IMR-90 (cell line): ENCODE measurements around the gene COL4A5.

ENCODE experiments used
- BHLHE40 ChIP-seq: fragments of 150-350 bp; IDR thresholded peaks from 2 replicates; pipeline ENCODE4 v1.6.1; 2016; ENCODE audit warnings: mild to moderate bottlenecking, low read depth, low read length
- CEBPB ChIP-seq: IDR thresholded peaks from 2 replicates; pipeline ENCODE4 v1.6.1; 2012; ENCODE audit warnings: low read depth, low read length, improper control_type of control experiment
- CTCF ChIP-seq: conservative IDR thresholded peaks from 2 replicates; pipeline ENCODE4 v1.5.1; 2012; ENCODE audit warnings: mild to moderate bottlenecking, low read depth, low read length, improper control_type of control experiment
- POLR2A ChIP-seq: IDR thresholded peaks from 2 replicates; pipeline ENCODE4 v1.6.1; 2012; ENCODE audit warnings: mild to moderate bottlenecking, low read depth, low read length
- SMC3 ChIP-seq: fragments of 150-350 bp; IDR thresholded peaks from 2 replicates; pipeline ENCODE4 v1.6.1; 2016; ENCODE audit warnings: low read depth, mild to moderate bottlenecking, antibody characterized with exemption, low read length, moderate library complexity

- no peak for TF ChIP-seq CEBPB
- no peak for TF ChIP-seq CTCF
- TF ChIP-seq SMC3: no peak
- TF ChIP-seq POLR2A: no peak
- TF ChIP-seq BHLHE40: no peak
Observed at GRCh38 chrX:108396986-108397385, 42.7 kb upstream of the COL4A5 start.
